ENCODE measurements around the gene CCSER2.
"Not testable (repeated sequence)": the region's sequence is repeated elsewhere in the genome, so short reads cannot be mapped to it uniquely, and the experiment has no call there.

The CCSER2 gene

GRCh38 chr10:84407388-84408049 lies 79.1 kb downstream of the CCSER2 start:
- H3K4me3 ChIP-seq (replicated peaks; ENCODE audit: low read depth, low read length), result no peak overlapping the region
- no peak for TF ChIP-seq CTCF (IDR thresholded peaks at IDR 0.05; ENCODE audit: low read depth, low read length, missing control alignments)
- DNase-seq (ENCODE audit: extremely low read depth, low read depth), result no peak

- DNase-seq (ENCODE audit: extremely low read depth, low read depth), result no peak
- TF ChIP-seq CTCF (IDR thresholded peaks at IDR 0.05; ENCODE audit: low read depth, low read length, missing control alignments), result no peak
These were observed 84.1 kb downstream of the CCSER2 start for GRCh38 chr10:84412482-84412881.

GRCh38 chr10:84414110-84414509 lies 85.7 kb downstream of the CCSER2 start:
- not testable (repeated sequence) for DNase-seq (ENCODE audit: extremely low read depth, low read depth)

More at GRCh38 chr10:84412482-84412881, 84.1 kb downstream of the CCSER2 start:
- no peak overlapping the region for H3K4me3 ChIP-seq (replicated peaks; ENCODE audit: low read depth, low read length)

GRCh38 chr10:84415539-84416244 lies 87.3 kb downstream of the CCSER2 start:
- no peak for TF ChIP-seq CTCF (IDR thresholded peaks at IDR 0.05; ENCODE audit: low read depth, low read length, missing control alignments)
- H3K4me3 ChIP-seq (replicated peaks; ENCODE audit: low read depth, low read length), result no peak overlapping the region
- no peak for DNase-seq (ENCODE audit: extremely low read depth, low read depth)

More at GRCh38 chr10:84414110-84414509, 85.7 kb downstream of the CCSER2 start:
- H3K4me3 ChIP-seq (replicated peaks; ENCODE audit: low read depth, low read length), result not testable (repeated sequence)

GRCh38 chr10:84416245-84416555 lies 87.8 kb downstream of the CCSER2 start:
- no peak for TF ChIP-seq CTCF (IDR thresholded peaks at IDR 0.05; ENCODE audit: low read depth, low read length, missing control alignments)
- no peak for DNase-seq (ENCODE audit: extremely low read depth, low read depth)
- H3K4me3 ChIP-seq (replicated peaks; ENCODE audit: low read depth, low read length), result no peak overlapping the region

GRCh38 chr10:84423719-84424118 lies 95.3 kb downstream of the CCSER2 start:
- H3K4me3 ChIP-seq (replicated peaks; ENCODE audit: low read depth, low read length), result no peak overlapping the region
- no peak for TF ChIP-seq CTCF (IDR thresholded peaks at IDR 0.05; ENCODE audit: low read depth, low read length, missing control alignments)
- DNase-seq (ENCODE audit: extremely low read depth, low read depth), result no peak

GRCh38 chr10:84424731-84425167 lies 96.4 kb downstream of the CCSER2 start:
- peak; percentile 63 for DNase-seq (ENCODE audit: extremely low read depth, low read depth)
- H3K4me3 ChIP-seq (replicated peaks; ENCODE audit: low read depth, low read length), result peak overlapping the region; percentile 18
- TF ChIP-seq CTCF (IDR thresholded peaks at IDR 0.05; ENCODE audit: low read depth, low read length, missing control alignments), result no peak

All from HFF-Myc (cell line).